HL-60 (cell line): Measurements from ENCODE around the gene MACROD2.

Experiments used
- CTCF ChIP-seq: IDR thresholded peaks from one replicate; pipeline ENCODE4 v1.5.1; 2011; ENCODE audit warnings: low read length, control low read depth, inconsistent platforms; ENCODE audit not compliant: insufficient read depth
- GABPA ChIP-seq: IDR thresholded peaks from 2 replicates; pipeline ENCODE4 v1.6.1; 2012; ENCODE audit warnings: low read depth
- POLR2AphosphoS5 ChIP-seq: IDR thresholded peaks from 2 replicates; pipeline ENCODE4 v1.6.1; 2012; ENCODE audit warnings: low read depth
- REST ChIP-seq: IDR thresholded peaks from 2 replicates; pipeline ENCODE4 v1.6.1; 2012; ENCODE audit warnings: low read depth; ENCODE audit not compliant: insufficient replicate concordance
- SPI1 ChIP-seq: IDR thresholded peaks from 2 replicates; pipeline ENCODE4 v1.6.1; 2012; ENCODE audit warnings: low read depth, mild to moderate bottlenecking, borderline replicate concordance

- TF ChIP-seq CTCF (no peak), POLR2AphosphoS5 (no peak), SPI1 (no peak), REST (no peak), GABPA (no peak)
These were observed 1410.8 kb downstream of the MACROD2 start for GRCh38 chr20:15406072-15406471.
